HG03460 (cell line): ENCODE data around the gene TMBIM4.

Experiments
- ATAC-seq: cut with Tn5 transposase; IDR thresholded peaks from one replicate; pipeline ENCODE4 v1.9.1; 2021; ENCODE audit not compliant: unreplicated experiment

The TMBIM4 gene

DNA sequence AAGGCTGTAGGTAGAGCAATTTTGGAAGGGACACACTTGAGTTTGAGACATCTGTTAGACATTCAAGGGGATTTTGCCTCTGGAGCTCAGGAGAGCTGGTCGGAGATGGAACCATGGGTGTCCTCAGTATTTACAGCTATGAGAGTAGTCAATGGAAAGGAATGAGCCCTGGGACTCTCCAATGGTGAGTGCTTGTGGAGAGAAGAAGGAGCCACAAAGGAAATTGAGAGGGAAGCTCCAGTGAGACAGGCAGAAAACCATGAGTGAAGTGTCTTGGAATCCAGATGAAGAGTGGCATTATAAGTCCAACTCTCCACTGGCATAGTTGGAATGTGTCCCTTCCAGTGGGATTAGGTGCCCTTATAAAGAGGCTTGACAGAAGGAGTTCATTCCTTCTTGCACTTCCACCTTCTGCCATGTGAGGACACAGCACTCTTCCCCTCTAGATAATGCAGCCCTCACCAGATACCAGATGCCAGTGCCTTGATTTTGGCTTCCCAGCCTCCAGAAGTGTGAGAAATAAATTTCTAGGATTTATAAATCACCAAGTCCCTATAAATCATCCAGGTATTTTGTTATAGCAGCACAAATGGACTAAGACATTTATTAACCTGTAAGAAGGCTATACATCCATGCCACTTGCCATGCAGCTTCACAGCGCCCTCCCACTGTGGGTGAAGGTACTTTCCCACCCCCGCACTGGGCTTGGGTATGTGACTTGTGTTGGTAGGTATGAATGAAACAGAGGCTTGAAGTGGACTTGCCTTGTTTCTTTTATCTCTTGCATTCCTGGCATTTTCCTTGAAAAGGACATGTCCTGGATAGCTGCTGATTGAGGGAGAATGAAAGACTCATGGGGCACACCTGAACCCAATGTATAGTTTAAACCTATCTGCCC, 66.5 kb downstream of the TMBIM4 start:
- ATAC-seq, result no peak

DNA sequence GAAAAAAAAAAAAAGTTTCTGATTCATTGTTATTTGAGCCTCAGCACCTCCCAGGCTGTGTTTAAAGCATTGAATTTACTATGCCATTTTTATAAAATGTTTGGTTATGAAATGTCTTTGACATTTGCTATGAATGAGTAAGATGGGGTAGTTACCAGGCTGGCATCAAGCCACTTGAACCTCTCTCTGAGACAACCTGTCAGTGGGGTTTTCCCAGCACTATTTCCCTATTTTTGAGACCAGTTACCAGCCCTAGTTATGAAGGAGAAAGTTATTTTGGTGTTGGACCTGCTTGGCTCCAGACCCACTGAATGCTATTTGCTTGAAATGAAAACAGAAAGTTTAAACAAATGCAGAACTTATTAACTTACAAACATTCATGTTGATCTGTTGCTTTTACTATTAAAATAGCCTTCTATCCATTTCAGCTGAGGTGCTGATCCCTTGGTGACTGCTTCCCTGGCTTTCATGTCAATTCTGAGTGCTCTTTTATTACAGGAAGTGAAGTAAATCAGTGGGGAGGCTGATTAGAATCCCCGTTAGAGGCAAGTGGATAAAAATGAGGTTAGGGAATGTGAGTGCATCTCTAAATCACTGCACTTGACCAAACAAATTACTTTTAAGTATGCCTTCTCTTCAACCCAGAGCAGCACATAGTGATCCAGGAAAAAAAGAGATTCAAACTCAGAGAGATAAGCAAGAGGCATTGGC, 77.1 kb downstream of the TMBIM4 start:
- ATAC-seq, result no peak

- ATAC-seq, result no peak
Measured at GRCh38 chr12:66090157-66090556, 79.6 kb downstream of the TMBIM4 start.

DNA sequence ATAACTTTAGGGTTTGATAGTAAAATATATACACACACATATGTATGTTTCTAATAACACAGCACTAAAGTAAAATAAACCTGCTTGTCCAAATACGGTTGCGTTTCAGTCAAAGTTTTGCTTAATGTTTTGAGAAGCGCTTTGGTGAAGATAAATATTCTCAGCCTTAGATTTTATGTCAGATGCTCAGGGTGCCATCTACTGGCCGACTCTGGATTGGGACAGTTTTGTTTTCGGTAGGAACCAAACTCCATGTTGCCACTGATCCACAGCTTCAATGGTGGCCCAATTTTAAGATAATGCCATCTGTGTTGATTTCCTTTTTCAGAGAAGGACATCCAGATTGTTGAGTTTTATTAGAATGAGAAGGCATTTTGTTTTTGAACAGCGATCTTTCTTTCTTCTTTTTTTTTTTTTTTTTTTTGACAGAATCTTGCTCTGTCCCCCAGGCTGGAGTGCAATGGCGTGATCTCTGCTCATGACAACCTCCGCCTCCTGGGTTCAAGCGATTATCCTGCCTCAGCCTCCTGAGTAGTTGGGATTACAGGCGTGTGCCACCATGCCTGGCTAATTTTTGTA, 82.3 kb downstream of the TMBIM4 start:
- ATAC-seq, result peak; percentile 83

DNA sequence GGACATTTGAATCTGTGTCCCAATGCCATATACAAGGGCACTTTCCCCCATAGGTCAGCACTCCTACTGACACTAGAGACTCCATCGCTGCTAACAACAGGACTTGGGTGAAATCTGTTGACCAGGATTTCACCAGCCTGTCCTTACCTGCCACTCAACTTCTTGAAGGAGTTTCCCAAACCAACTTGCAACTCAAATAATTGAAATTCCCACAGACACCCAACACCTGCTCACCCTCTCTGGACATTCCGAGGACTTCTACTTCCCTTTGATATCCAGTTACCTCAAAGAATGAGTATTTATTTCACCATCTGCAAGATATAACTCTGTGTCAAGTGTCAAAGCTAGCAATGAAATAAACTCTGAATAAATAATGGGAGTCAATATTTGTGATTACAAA, 83.8 kb downstream of the TMBIM4 start:
- no peak for ATAC-seq
